Lung (tissue), 12 donors: ENCODE data around the gene CAPN2. TPM values are rescaled to one million over a fixed set of nuclear protein-coding genes. Genes with fewer than 3 reads are reported as not detected.
A peak's percentile ranks its signal among the peaks of the same experiment; 100 is the strongest.

ENCODE experiments used
- ATAC-seq: fragments of 200-7000 bp; cut with Tn5 transposase; one replicate; pipeline ENCODE4 v1.9.1; 2020; ENCODE audit warnings: moderate number of reproducible peaks; ENCODE audit not compliant: insufficient read depth, low FRiP score
- DNase-seq, 3 donors: peaks; one replicate each; pipeline ENCODE4 v3.0.0-alpha.2; 2013 to 2017
- H3K27ac ChIP-seq, 2 donors: one replicate each; pipeline ENCODE4 v1.5.1; 2013; ENCODE audit warnings: mild to moderate bottlenecking in 2 of 2, moderate library complexity in 2 of 2, control low read depth in 1 of 2, inconsistent platforms in 1 of 2, low read depth in 1 of 2, low read length in 1 of 2
- H3K27me3 ChIP-seq, 3 donors: one replicate each; pipeline ENCODE4 v1.5.1; 2013; ENCODE audit warnings: low read length in 2 of 3; ENCODE audit not compliant: control insufficient read depth in 3 of 3, insufficient read depth in 3 of 3
- H3K36me3 ChIP-seq, 4 donors: one replicate each; pipeline ENCODE4 v1.5.1; 2013; ENCODE audit warnings: low read length in 4 of 4, mild to moderate bottlenecking in 1 of 4, moderate library complexity in 1 of 4; ENCODE audit not compliant: control insufficient read depth in 4 of 4, insufficient read depth in 4 of 4
- H3K4me1 ChIP-seq, 5 donors: one replicate each; pipeline ENCODE4 v1.5.1; 2013; ENCODE audit warnings: low read length in 5 of 5, mild to moderate bottlenecking in 2 of 5, moderate library complexity in 1 of 5; ENCODE audit not compliant: control insufficient read depth in 5 of 5, insufficient read depth in 5 of 5
- H3K4me3 ChIP-seq: one replicate; pipeline ENCODE4 v1.5.1; 2013; ENCODE audit warnings: mild to moderate bottlenecking, control low read depth, moderate library complexity
- H3K9ac ChIP-seq, 2 donors: one replicate each; pipeline ENCODE4 v1.5.1; 2013; ENCODE audit warnings: low read length in 2 of 2, control low read depth in 1 of 2; ENCODE audit not compliant: insufficient read depth in 1 of 2
- H3K9me3 ChIP-seq, 4 donors: one replicate each; pipeline ENCODE4 v1.5.1; 2013; ENCODE audit warnings: low read length in 3 of 4, mild to moderate bottlenecking in 1 of 4, moderate library complexity in 1 of 4; ENCODE audit not compliant: control insufficient read depth in 4 of 4, insufficient read depth in 3 of 4
- WGBS, 2 donors: extraction: QIAGEN DNeasy Blood & Tissue Kit; methylation state at CpG; one replicate each; pipeline ENCODE4 v1.1.7; 2013; 5-methylcytosine and 5-hydroxymethylcytosine counted together
- polyA plus RNA-seq, 2 donors: library from polyadenylated mRNA; stranded (reverse); fragments of 200-250 nt; gene quantifications; one replicate each; pipeline ENCODE4 v1.2.1, GENCODE V29; 2013
- total RNA-seq, 2 donors: library from RNA; depleted of rRNA in 1 of 2; stranded (reverse); fragments of >200 nt in 1 of 2; gene quantifications; one replicate each; pipeline ENCODE4 v1.2.1, GENCODE V29; 2014 to 2021
- TF ChIP-seq, protein P1 (sequence below): IDR thresholded peaks from 2 replicates; pipeline ENCODE4 v1.5.1; 2012; ENCODE audit warnings: mild to moderate bottlenecking; ENCODE audit errors: control extremely low read depth, extremely low read depth
- donor health status: control.
- donor health status: control.
- donor health status: Bipolar disorder and iron deficiency.
- donor health status: healthy.
- donor health status: DM: yes; HTN: yes; CAD: no.

CAPN2 gene
- total and polyA plus RNA-seq, 4 donors = 144 to 353 (median 168) TPM

DNA sequence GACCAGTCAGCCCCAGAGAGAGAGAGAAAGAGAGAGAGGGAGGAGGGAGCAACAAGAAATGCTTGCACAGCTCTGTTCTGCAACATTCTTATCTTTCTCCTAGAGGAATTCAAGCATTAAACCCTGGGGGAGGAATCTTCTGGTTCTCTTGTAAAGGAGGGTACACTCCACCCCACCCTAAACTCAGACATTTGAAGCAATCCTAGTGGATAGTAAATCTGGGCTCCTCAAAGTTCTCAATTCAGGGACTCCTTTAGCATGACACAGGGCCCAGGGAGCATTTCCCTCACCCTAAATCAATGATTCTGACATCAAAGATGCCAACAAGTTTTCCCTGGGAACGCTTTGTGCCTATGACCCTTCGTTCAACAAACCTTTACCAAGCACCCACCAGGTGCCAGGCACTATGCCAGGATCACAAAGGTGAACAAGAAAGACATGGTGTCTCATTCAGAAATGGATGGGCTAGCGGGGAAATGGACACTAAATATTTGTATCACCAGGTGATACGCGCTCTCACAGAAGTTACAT lies 11.9 kb upstream of the CAPN2 start:
- Histone ChIP-seq H3K4me3 (no peak overlapping the region), H3K9ac (no peak overlapping the region), H3K9me3 (no peaks in the 10 kb centered on the region), H3K27ac (peak overlapping the region in 1 of 2 donors; percentile 48), H3K36me3 (no peaks in the 10 kb centered on the region), H3K27me3 (no peaks in the 10 kb centered on the region), H3K4me1 (peaks cover 1 to 24% (median 7%) of the 10 kb centered on the region in 5 donors)
- no peak for ATAC-seq
- DNase-seq = no peak
- TF ChIP-seq, protein P1, sequence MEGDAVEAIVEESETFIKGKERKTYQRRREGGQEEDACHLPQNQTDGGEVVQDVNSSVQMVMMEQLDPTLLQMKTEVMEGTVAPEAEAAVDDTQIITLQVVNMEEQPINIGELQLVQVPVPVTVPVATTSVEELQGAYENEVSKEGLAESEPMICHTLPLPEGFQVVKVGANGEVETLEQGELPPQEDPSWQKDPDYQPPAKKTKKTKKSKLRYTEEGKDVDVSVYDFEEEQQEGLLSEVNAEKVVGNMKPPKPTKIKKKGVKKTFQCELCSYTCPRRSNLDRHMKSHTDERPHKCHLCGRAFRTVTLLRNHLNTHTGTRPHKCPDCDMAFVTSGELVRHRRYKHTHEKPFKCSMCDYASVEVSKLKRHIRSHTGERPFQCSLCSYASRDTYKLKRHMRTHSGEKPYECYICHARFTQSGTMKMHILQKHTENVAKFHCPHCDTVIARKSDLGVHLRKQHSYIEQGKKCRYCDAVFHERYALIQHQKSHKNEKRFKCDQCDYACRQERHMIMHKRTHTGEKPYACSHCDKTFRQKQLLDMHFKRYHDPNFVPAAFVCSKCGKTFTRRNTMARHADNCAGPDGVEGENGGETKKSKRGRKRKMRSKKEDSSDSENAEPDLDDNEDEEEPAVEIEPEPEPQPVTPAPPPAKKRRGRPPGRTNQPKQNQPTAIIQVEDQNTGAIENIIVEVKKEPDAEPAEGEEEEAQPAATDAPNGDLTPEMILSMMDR = no peak
- WGBS, 2 donors = 56 to 82% methylated on average over 5 of the region's 5 CpGs

DNA sequence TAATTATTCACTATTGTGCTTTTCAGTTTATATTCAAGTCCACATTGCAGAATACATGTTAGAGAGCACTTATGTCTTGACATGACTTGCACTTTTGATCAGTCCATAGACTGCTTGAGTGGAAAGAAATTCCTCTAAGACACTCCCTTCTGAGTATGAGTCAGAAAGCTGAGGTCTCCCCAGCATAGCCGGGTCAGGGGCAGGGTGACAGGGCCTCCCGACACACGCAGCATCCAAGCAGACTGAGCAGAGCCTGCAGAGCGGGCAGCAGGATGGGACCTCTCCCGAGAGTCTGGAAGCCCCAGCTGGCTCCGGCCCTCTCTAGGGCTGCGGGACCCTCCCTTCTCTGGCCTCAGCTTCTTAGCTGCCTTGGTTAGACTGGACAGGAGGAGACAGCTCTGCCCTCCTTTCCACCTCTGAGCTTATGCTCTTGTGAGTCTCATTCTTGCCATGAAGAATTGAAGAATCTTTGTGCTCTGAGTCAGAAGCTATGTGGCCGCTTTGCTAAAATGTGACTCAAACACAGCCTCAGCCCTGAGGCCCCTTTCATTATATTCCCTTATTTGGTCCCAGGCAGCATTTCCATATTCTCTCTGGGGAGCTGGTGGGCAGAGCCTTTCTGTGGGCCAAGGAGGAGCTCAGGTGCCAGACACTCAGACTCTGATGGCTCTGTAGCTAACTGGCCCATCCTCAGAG lies 11.2 kb upstream of the CAPN2 start:
- DNase-seq = peak in 1 of 3 donors; percentile 33
- H3K27me3 ChIP-seq = no peaks in the 10 kb centered on the region
- peaks cover 4 to 31% (median 8%) of the 10 kb centered on the region in 5 donors for H3K4me1 ChIP-seq

DNA sequence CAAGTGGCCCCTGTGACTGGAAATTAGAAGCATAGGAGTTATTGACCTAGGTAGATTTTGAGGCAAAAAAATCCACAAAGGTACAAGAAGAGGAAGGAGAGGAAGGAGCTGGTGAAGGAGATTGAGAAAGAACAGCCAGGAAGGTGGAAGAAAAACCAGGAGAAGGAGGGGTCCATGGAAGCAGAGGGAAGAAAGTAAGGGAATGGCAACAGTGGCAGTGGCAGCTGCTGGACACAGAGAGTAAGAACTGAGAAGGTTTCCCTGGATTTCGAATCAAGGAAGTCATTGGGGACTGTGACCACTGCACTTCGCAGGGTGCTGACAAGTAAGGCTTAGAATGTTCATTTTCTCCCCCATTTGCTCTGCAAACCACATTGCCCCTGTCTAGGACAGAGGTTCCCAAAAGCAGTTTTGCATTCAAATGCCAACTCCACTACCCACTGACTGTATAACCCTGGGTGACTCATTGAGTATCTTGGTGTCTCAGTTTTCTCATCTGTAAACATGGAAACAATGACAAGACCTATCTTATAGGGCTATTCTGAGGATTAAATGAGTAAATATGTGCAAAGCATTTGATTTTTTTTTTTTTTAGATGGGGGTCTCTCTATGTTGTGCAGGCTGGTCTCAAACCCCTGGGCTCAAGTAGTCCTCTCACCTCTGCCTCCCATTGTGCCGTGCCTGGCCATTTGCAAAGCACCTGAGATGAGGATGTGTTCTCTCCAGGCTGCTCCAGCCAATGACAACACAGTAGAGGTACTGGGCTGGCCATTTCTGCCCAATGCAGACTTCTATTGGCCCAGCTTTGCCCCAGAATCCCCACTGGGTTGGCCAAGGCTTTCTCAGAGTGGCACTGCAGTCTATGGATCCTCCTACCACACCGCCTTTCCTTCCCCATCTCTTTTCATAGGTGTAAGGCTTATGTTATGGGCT lies 9.3 kb upstream of the CAPN2 start:
- no peak overlapping the region for H3K27ac ChIP-seq
- TF ChIP-seq, protein P1 = no peak
- WGBS, 2 donors = 91 to 92% methylated on average over 4 of the region's 4 CpGs
- no peaks in the 10 kb centered on the region for H3K9me3 ChIP-seq
- no peak overlapping the region for H3K4me3 ChIP-seq
- ATAC-seq = no peak
- peaks cover 10 to 42% (median 21%) of the 10 kb centered on the region in 5 donors for H3K4me1 ChIP-seq
- no peaks in the 10 kb centered on the region for H3K27me3 ChIP-seq
- no peak for DNase-seq
- no peak overlapping the region for H3K9ac ChIP-seq
- no peaks in the 10 kb centered on the region for H3K36me3 ChIP-seq

More for the DNA sequence above, 11.2 kb upstream of the CAPN2 start:
- peak overlapping the region in 1 of 2 donors; percentile 77 for H3K27ac ChIP-seq
- H3K9me3 ChIP-seq = no peaks in the 10 kb centered on the region
- ATAC-seq = peak; percentile 83
- TF ChIP-seq, protein P1 = no peak
- no peak overlapping the region for H3K9ac ChIP-seq
- H3K36me3 ChIP-seq = no peaks in the 10 kb centered on the region
- no peak overlapping the region for H3K4me3 ChIP-seq
- 62 to 75% methylated on average over 8 of the region's 8 CpGs for WGBS, 2 donors
